B cell (primary cell): ENCODE measurements around the gene PLCB3. TPM values are rescaled to one million over a fixed set of nuclear protein-coding genes. Genes with fewer than 3 reads are reported as not detected.

Source experiments
- ATAC-seq: fragments of 200-7000 bp; cut with Tn5 transposase; one replicate; pipeline ENCODE4 v1.10.0; 2021; ENCODE audit warnings: low read depth, mild to moderate bottlenecking, moderate number of reproducible peaks, moderate library complexity
- CTCF ChIA-PET: fragments of 350-600 bp; sonication (Branson Sonifier 250); formaldehyde crosslinking; loops from one replicate; lab custom pipeline; 2021; ENCODE audit warnings: antibody characterized with exemption, inconsistent platforms; lab: Charles Lee
- POLR2A ChIA-PET: fragments of 350-600 bp; sonication (Branson Sonifier 250); formaldehyde crosslinking; loops from one replicate; lab custom pipeline; 2021; ENCODE audit warnings: antibody characterized with exemption; lab: Charles Lee
- DNase-seq: peaks from one replicate; pipeline ENCODE4 v3.0.0; 2013
- H2AFZ ChIP-seq: 2 replicates; pipeline ENCODE4 v1.6.1; 2012; ENCODE audit warnings: mild to moderate bottlenecking, low read depth, low read length; ENCODE audit not compliant: insufficient read depth, poor library complexity, severe bottlenecking
- H3K27ac ChIP-seq, 2 donors: 1 replicate in 1 of 2; 2 replicates in 1 of 2; pipeline ENCODE4 v1.5.1; 2012 to 2013; ENCODE audit warnings: low read length in 2 of 2, mild to moderate bottlenecking in 2 of 2, moderate library complexity in 1 of 2
- H3K27me3 ChIP-seq, 4 experiments: fragments of 200-600 bp in 1 of 4; sonication (generic) in 1 of 4; replicated peaks in 1 of 4; 1 replicate in 2 of 4; 2 replicates in 2 of 4; pipeline versions ENCODE4 v1.6.1 to v1.7.0; 2013 to 2016; ENCODE audit warnings: low read length in 3 of 4, mild to moderate bottlenecking in 2 of 4, mixed read lengths in 1 of 4, moderate library complexity in 1 of 4; ENCODE audit not compliant: insufficient read depth in 4 of 4, control insufficient read depth in 3 of 4; ENCODE audit errors: control extremely low read depth in 1 of 4
- H3K36me3 ChIP-seq, 2 experiments: replicated peaks in 1 of 2; 1 replicate in 1 of 2; 2 replicates in 1 of 2; pipeline versions ENCODE4 v1.6.1 to v1.7.1; 2013; ENCODE audit warnings: low read length in 1 of 2; ENCODE audit not compliant: insufficient read depth in 2 of 2, control insufficient read depth in 1 of 2; ENCODE audit errors: control extremely low read depth in 1 of 2, extremely low read depth in 1 of 2
- H3K4me1 ChIP-seq, 2 donors: fragments of 200-600 bp in 1 of 2; sonication (generic) in 1 of 2; 1 replicate in 1 of 2; 2 replicates in 1 of 2; pipeline versions ENCODE4 v1.5.1 to v1.6.1; 2013 to 2017; ENCODE audit warnings: low read length in 2 of 2; ENCODE audit not compliant: control insufficient read depth in 2 of 2, insufficient read depth in 2 of 2
- H3K4me2 ChIP-seq: replicated peaks from 2 replicates; pipeline ENCODE3; 2012; ENCODE audit warnings: mild to moderate bottlenecking, low read depth, low read length; ENCODE audit not compliant: poor library complexity, severe bottlenecking
- H3K4me3 ChIP-seq, 5 experiments: fragments of 200-600 bp in 1 of 5; sonication (generic) in 1 of 5; 1 replicate in 3 of 5; 2 replicates in 2 of 5; pipeline versions ENCODE4 v1.5.1 to v1.7.0; 2011 to 2016; ENCODE audit warnings: low read length in 4 of 5, mild to moderate bottlenecking in 4 of 5, low read depth in 2 of 5, control low read depth in 1 of 5, moderate library complexity in 1 of 5; ENCODE audit not compliant: insufficient read depth in 1 of 5; ENCODE audit errors: control extremely low read depth in 1 of 5, extremely low read depth in 1 of 5
- H3K79me2 ChIP-seq: fragments of 200-600 bp; sonication (generic); one replicate; pipeline ENCODE4 v1.6.0; 2016; ENCODE audit warnings: low read length; ENCODE audit not compliant: control insufficient read depth, insufficient read depth
- H3K9ac ChIP-seq: fragments of 200-600 bp; sonication (generic); 2 replicates; pipeline ENCODE4 v1.6.1; 2017; ENCODE audit warnings: mild to moderate bottlenecking, low read length, moderate library complexity
- H3K9me3 ChIP-seq, 3 donors: one replicate each; pipeline versions ENCODE4 v1.6.1 to v1.7.1; 2013; ENCODE audit warnings: low read length in 2 of 3; ENCODE audit not compliant: control insufficient read depth in 2 of 3, insufficient read depth in 1 of 3; ENCODE audit errors: control extremely low read depth in 1 of 3
- H4K20me1 ChIP-seq: 2 replicates; pipeline ENCODE4 v1.6.0; 2012; ENCODE audit warnings: mild to moderate bottlenecking, low read length; ENCODE audit not compliant: insufficient read depth, control insufficient read depth, poor library complexity, severe bottlenecking
- H3K27ac Mint-ChIP-seq: one replicate; pipeline ENCODE4 v1.8.0; 2021; ENCODE audit warnings: mixed read lengths
- H3K27me3 Mint-ChIP-seq: one replicate; pipeline ENCODE4 v1.8.0; 2021; ENCODE audit warnings: mixed read lengths
- H3K4me1 Mint-ChIP-seq: one replicate; pipeline ENCODE4 v1.8.0; 2021; ENCODE audit warnings: mixed read lengths
- H3K4me3 Mint-ChIP-seq: one replicate; pipeline ENCODE4 v1.8.0; 2021; ENCODE audit warnings: mixed read lengths
- H3K9me3 Mint-ChIP-seq: one replicate; pipeline ENCODE4 v1.8.0; 2022; ENCODE audit warnings: mixed read lengths; ENCODE audit not compliant: insufficient read depth
- EZH2 ChIP-seq: IDR thresholded peaks from 2 replicates; pipeline ENCODE4 v1.6.1; 2012; ENCODE audit warnings: borderline replicate concordance, low read depth, mild to moderate bottlenecking, moderate library complexity, low read length; ENCODE audit not compliant: insufficient read depth, poor library complexity, severe bottlenecking
- WGBS: methylation state at CpG from one replicate; pipeline ENCODE4 v1.1.5; 2013; ENCODE audit warnings: missing lambda C conversion rate; ENCODE audit not compliant: insufficient coverage; 5-methylcytosine and 5-hydroxymethylcytosine counted together
- intact Hi-C: fragments of 100-400 bp; cut with micrococcal nuclease; formaldehyde crosslinking; loops from one replicate; pipeline ENCODE4 v1.10.0; 2022
- polyA plus RNA-seq: library from polyadenylated mRNA; depleted of rRNA; stranded (reverse); fragments of >200 nt; gene quantifications from 2 replicates; pipeline ENCODE4 v1.2.3, GENCODE V29; 2012
- total RNA-seq, 2 donors: library from RNA; stranded (reverse); fragments of 120-200 nt in 1 of 2; gene quantifications; 1 replicate in 1 of 2; 2 replicates in 1 of 2; pipeline versions ENCODE4 v1.2.3 to v1.2.4, GENCODE V29; 2013 to 2022
- TF ChIP-seq, protein P1 (sequence below): fragments of 200-600 bp; IDR thresholded peaks from one replicate; pipeline ENCODE4 v1.8.0; 2022; ENCODE audit warnings: antibody characterized with exemption, mild to moderate bottlenecking

PLCB3 gene
- total and polyA plus RNA-seq, 2 donors (not counting 1 experiment from before 2014, with no cell fraction given): 3.0 to 8.1 TPM

- H3K27ac Mint-ChIP-seq: no peak overlapping the region
- peaks cover 3 to 64% of the 10 kb centered on the region in 2 experiments for H3K36me3 ChIP-seq
- intact Hi-C loops: loop anchor here (10.0 kb wide), 1 partner anchor 453 kb away; no protein-coding TSS in a partner anchor
- no peaks in the 10 kb centered on the region for H3K9me3 Mint-ChIP-seq
- peaks cover 18% of the 10 kb centered on the region for H3K4me1 Mint-ChIP-seq
- no peaks in the 10 kb centered on the region for H3K27me3 Mint-ChIP-seq
- H3K79me2 ChIP-seq: peaks cover 8% of the 10 kb centered on the region
- ATAC-seq (no peak), DNase-seq (no peak)
- no peaks in the 10 kb centered on the region for H3K27me3 ChIP-seq
- H3K4me2 ChIP-seq: no peak overlapping the region
- TF ChIP-seq EZH2: no peak
- TF ChIP-seq, protein P1, sequence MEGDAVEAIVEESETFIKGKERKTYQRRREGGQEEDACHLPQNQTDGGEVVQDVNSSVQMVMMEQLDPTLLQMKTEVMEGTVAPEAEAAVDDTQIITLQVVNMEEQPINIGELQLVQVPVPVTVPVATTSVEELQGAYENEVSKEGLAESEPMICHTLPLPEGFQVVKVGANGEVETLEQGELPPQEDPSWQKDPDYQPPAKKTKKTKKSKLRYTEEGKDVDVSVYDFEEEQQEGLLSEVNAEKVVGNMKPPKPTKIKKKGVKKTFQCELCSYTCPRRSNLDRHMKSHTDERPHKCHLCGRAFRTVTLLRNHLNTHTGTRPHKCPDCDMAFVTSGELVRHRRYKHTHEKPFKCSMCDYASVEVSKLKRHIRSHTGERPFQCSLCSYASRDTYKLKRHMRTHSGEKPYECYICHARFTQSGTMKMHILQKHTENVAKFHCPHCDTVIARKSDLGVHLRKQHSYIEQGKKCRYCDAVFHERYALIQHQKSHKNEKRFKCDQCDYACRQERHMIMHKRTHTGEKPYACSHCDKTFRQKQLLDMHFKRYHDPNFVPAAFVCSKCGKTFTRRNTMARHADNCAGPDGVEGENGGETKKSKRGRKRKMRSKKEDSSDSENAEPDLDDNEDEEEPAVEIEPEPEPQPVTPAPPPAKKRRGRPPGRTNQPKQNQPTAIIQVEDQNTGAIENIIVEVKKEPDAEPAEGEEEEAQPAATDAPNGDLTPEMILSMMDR: no peak
- no peaks in the 10 kb centered on the region for H4K20me1 ChIP-seq
- H3K4me1 ChIP-seq: peaks cover 20 to 24% of the 10 kb centered on the region in 2 donors
- no peak overlapping the region for H2AFZ ChIP-seq
- H3K4me3 Mint-ChIP-seq: no peak overlapping the region
- POLR2A ChIA-PET: no interaction called here
- H3K4me3 ChIP-seq: no peak overlapping the region
- CTCF ChIA-PET: interaction anchor here (1.4 to 10.3 kb wide), 3 partner anchors 40 to 101 kb away, joined by 3 to 243 read pairs (median 141); partner anchors contain the start of genes CATSPERZ, ESRRA, FKBP2 and PLCB3
- H3K9ac ChIP-seq: no peak overlapping the region
- no peaks in the 10 kb centered on the region for H3K9me3 ChIP-seq
- no peak overlapping the region for H3K27ac ChIP-seq
- WGBS: 90% methylated on average over 2 of the region's 3 CpGs
Measured at GRCh38 chr11:64201543-64201942, 49.8 kb upstream of the PLCB3 start.

GRCh38 chr11:64202992-64203391 lies 48.3 kb upstream of the PLCB3 start:
- DNase-seq: no peak
- Histone ChIP-seq H3K4me1 (peaks cover 23 to 32% of the 10 kb centered on the region in 2 donors), H3K9ac (no peak overlapping the region), H3K27ac (no peak overlapping the region), H3K79me2 (peaks cover 19% of the 10 kb centered on the region), H3K27me3 (no peaks in the 10 kb centered on the region), H2AFZ (no peak overlapping the region), H4K20me1 (peaks cover 3% of the 10 kb centered on the region), H3K4me2 (no peak overlapping the region), H3K9me3 (no peaks in the 10 kb centered on the region), H3K36me3 (peaks cover 0 to 50% of the 10 kb centered on the region in 2 experiments), H3K4me3 (no peak overlapping the region)
- intact Hi-C loops: loop anchor here (10.0 kb wide), 1 partner anchor 452 kb away; no protein-coding TSS in a partner anchor
- POLR2A ChIA-PET: interaction anchor here (4.7 kb wide), 1 partner anchor 101 kb away, joined by 21 read pairs; the partner anchor contains the start of gene ESRRA
- H3K4me3 Mint-ChIP-seq: no peak overlapping the region
- no peak for ATAC-seq
- H3K27ac Mint-ChIP-seq: no peak overlapping the region
- no peaks in the 10 kb centered on the region for H3K9me3 Mint-ChIP-seq
- CTCF ChIA-PET: interaction anchor here (2.4 to 10.3 kb wide), 7 partner anchors 11 to 452 kb away, joined by 6 to 243 read pairs (median 53); partner anchors contain the start of genes CATSPERZ, ESRRA, PLCB3 and PPP1R14B
- peaks cover 30% of the 10 kb centered on the region for H3K4me1 Mint-ChIP-seq
- TF ChIP-seq, protein P1: no peak
- no peak for TF ChIP-seq EZH2
- WGBS: 96% methylated on average over 9 of the region's 9 CpGs
- no peaks in the 10 kb centered on the region for H3K27me3 Mint-ChIP-seq
